Neural progenitor cell (in vitro differentiated cells): ENCODE measurements around the gene PRKAG1.

Experiments used
- EZH2 ChIP-seq: fragments of 200-600 bp; sonication (generic); IDR thresholded peaks from 2 replicates; pipeline ENCODE4 v1.6.1; 2017; ENCODE audit warnings: antibody characterized with exemption, mild to moderate bottlenecking, moderate library complexity
- EZH2phosphoT487 ChIP-seq: fragments of 200-600 bp; sonication (generic); IDR thresholded peaks from 2 replicates; pipeline ENCODE4 v1.6.1; 2017; ENCODE audit warnings: antibody characterized with exemption
- TF ChIP-seq, protein P1 (sequence below): fragments of 200-600 bp; sonication (generic); IDR thresholded peaks from 2 replicates; pipeline ENCODE4 v1.5.1; 2017; ENCODE audit warnings: antibody characterized with exemption, mild to moderate bottlenecking

DNA sequence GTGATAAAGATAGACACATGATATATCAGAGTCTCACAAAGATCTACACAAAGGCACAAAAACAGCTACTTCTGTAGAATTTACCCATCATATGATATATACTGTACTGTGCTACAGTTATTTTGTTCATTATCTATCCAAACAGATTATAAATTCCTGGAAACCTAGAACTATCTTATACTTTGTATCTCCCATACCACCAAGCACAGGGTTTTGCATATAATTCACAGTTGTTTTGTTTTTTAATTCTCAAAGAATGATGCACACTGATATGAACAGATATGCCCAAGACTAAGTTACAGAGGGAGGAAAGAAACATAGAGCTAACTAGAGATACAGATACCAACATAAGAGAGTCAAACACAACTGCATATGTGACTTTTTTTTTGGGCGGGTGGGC, 3.4 kb downstream of the PRKAG1 start:
- TF ChIP-seq, protein P1, sequence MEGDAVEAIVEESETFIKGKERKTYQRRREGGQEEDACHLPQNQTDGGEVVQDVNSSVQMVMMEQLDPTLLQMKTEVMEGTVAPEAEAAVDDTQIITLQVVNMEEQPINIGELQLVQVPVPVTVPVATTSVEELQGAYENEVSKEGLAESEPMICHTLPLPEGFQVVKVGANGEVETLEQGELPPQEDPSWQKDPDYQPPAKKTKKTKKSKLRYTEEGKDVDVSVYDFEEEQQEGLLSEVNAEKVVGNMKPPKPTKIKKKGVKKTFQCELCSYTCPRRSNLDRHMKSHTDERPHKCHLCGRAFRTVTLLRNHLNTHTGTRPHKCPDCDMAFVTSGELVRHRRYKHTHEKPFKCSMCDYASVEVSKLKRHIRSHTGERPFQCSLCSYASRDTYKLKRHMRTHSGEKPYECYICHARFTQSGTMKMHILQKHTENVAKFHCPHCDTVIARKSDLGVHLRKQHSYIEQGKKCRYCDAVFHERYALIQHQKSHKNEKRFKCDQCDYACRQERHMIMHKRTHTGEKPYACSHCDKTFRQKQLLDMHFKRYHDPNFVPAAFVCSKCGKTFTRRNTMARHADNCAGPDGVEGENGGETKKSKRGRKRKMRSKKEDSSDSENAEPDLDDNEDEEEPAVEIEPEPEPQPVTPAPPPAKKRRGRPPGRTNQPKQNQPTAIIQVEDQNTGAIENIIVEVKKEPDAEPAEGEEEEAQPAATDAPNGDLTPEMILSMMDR, result no peak
- TF ChIP-seq EZH2, result no peak
- no peak for TF ChIP-seq EZH2phosphoT487
